ENCODE data around the gene HIPK2.
"Not testable (repeated sequence)": the region's sequence is repeated elsewhere in the genome, so short reads cannot be mapped to it uniquely, and the experiment has no call there.

Gene HIPK2

DNA sequence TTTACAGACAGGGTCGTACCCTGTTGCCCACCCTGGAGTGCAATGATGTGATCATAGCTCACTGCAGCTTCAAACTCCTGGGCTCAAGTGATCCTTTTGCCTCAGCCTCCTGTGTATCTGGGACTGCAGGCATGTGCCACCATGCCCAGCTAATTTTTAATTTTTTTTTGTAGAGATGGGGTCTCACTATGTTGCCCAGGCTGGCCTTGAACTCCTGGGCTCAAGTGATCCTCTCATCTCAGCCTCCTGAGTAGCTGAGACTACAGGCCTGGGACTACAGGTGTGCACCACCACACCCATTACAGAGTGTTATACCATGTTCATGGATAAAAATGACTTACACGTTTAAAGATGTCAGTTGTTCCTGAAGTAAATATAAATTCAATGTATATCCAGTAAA is 166.2 kb downstream of the HIPK2 start:
- not testable (repeated sequence) for DNase-seq

DNA sequence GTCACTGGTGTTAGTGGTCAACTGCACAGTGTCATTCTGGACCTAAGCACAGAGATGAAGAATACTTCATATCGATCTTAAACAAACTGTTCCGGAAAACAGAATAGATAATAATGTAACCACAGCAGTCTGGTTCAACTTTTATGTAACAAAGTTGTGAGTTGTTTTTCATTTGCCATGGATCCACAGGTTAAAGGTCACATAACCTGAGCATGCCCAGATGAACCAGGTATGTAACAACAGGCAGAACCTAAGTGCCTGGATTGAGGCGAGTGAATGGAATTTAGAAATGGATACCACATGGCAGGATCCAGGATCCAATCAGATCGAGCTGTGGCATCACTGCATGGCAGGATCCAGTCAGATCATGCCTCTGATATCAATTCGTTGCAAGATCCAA is 167.2 kb downstream of the HIPK2 start:
- DNase-seq: no peak

DNA sequence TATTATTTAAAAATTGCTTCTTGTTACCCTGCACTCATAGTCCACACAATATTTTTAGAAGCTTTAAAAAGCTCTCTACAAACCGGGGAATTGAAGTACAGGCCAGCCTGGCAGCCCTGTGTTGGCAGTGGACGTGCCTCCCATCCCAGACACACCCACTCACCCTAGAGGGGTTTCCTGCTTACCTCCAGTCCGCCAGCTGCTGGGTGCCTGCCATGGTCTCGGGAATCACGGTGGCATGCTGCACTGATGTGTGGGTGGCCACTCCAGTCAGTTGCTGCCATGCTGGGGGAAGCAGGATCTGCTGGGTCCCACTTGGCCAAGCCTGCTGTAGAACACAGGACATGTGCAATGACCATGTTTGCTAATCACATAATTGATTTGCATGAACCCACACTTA is 173.9 kb downstream of the HIPK2 start:
- DNase-seq: no peak

DNA sequence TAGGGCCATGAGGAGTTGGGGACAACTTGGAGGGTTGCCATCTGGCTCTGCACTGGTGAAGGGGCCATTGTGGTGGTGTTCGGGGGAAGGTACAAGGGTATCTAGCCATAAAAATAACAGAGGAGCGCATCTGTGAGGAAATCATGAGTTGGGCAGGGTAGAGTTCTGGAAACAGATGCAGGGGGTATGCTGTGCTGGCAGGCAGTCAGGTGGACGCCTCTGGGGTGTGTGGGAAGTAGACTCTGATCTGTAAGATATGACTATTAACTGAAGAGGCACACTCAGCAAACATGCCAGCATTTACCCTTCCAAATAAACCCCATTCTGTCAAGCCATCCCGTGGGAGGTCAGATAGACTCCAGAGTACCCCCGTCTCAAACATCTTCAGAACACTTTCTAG is 174.5 kb downstream of the HIPK2 start:
- DNase-seq: no peak

DNA sequence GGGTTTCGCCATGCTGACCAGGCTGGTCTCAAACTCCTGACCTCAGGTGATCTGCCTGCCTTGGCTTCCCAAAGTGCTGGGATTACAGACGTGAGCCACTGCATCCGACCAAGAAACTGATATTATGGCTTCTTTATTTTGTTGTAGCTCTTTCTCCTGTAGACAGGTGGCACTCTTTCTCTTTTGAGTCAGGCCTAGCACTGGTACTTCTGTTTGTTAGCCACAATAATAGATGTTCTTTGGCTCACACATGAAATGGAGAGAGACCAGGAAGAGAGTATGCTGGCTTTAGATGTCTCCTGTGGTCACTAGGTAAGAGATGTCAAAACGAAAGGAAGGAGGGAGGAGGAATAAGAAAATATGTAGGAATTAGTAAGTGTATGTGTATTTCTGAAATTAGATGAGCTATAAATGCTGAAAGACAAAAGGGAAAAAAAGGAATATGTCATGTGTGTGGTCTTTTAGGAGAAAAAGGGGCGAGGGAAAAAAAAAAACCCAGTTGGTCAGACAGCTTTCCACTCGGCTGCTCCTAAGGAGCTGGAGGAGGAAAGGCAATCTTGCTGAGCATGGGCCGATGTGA is 175.6 kb downstream of the HIPK2 start:
- DNase-seq: no peak

DNA sequence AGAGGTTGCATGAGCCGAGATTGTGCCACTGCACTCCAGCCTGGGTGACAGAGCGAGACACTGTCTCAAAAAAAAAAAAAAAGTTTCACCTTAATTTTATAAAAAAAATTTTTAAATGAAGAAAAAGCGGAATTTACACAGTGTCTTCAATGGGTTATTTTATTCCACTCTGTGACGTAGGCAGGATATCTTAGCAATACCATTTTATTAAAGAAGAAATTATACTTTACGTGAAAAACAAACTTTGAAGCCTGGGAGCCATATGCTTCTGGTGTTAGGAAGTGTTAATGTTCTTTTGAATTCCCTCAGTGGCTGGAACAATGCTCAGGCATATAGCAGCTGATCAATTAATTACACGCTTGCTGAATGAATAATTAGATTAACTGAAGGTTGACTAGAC is 176.6 kb downstream of the HIPK2 start:
- DNase-seq: no peak

DNA sequence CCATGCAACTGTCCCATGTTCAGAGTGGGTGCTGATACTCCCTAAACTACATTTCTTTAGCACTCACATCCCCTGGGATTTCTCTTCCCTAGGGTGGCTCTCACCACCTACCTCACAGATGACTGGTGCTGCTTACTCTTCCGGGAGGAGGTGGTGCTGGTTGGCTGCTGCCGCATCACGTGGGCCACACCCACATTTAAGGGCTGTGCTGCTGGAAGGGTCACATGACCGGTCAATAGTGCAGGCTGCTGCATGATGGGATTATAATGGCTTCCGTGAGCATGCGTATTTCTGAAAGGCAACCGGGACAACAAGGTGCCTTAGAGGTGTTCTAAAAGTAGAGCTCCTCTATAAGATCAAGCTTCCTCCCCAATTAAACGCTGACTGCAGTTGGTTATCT is 177.5 kb downstream of the HIPK2 start:
- DNase-seq: no peak

DNA sequence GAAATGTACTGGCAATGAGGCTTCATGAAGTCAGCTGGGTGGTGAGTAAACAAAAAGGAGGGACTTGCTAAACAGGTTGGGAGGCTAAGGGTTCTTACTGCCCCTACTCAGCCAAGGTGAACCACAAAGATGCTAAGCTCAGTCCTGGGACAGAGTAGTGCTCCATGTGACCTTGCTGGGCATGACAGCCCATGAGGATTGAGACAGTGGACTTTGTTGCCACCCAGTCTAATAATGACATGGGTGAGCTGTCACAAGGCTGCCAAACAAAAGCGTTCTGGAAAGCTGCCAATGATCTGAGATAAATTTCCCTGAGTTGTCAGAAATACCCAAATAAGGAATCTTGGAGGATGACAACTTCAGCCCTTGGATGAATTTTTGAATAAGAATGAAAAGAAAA is 179.2 kb downstream of the HIPK2 start:
- DNase-seq: no peak

DNA sequence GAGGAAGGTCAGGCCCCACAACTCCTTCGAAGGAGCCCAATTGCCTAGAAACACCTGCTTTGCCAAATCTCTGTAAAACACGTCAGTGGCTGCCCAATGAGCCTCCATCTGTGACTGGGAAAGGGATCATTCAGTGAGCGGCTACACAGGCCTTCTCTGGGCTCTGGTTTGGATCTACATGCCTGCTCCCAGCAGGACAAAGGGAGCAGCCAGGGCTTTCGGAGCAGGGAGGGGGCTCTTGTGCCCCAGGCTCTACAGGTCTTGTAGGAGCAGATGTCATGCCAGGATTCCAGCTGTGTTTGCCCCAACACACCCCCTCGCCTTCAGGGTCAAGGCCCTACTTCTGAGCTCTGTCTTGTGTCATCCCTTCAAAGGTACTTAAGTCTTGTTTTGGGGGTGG is 180.8 kb downstream of the HIPK2 start:
- no peak for DNase-seq

DNA sequence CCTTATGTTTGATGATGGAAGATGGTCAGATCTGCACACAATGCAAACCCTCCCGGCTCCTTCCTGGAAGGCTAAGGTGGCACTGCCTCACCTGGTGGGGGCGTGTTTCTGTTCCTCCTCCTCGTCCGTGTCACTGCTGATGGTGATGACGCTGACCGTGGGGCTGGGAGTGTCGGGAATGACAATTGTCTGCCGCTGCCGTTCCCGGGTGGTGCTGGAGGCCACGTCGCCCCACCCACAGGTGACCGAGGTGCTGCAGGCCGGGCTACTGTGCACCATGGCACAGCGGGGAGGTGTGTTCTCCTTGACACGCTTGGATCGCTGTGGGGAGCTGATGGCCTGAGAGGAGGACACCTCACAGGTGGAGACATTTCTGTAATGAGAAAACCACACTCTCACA is 181.2 kb downstream of the HIPK2 start:
- no peak for DNase-seq

DNA sequence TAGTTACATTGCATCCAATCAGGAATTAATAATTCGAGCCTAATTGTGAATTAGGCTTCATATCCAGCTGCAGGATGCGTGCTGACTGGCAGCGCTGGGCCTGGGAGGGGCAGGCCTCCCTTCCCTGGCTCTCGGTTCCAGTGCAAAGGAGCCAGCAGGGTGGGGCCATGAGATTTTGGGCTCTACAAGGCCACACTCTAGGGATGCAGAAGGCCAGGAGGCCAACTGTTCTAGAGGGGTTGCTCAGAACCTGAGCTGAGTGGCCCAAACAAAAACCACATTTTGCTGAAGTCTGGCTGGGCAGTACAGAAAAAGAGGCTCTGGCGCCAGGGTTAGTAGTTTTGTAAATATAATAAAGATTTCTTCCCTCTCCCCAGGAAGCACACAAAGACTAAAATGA is 182.0 kb downstream of the HIPK2 start:
- DNase-seq: no peak

DNA sequence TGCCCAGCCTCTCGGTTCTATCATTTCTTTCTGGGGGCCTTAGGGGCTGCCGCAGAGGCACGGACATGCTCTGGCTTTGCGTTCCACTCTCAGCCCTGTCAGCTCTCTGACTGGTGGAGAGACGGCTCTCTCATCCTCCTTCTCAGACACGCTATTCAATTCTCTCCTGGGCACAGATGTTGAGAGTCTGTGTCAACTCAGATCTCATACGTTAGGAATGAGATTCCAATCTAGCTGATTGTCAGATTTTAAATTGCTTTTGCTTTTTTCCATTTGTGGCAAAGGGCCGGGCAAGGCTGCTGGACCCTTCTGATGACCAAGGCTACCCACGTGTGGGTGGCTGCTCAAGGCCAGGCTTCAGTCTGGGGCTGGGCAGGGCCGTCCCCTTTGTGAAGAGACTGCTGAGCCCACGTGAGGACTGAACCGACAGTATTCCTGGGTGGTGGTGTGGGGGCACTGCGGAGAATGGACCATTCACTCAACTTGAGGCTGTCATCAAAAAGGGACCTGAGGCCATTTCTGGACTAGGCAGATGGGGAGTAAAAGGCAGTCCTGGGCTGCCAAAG is 182.8 kb downstream of the HIPK2 start:
- DNase-seq: no peak

DNA sequence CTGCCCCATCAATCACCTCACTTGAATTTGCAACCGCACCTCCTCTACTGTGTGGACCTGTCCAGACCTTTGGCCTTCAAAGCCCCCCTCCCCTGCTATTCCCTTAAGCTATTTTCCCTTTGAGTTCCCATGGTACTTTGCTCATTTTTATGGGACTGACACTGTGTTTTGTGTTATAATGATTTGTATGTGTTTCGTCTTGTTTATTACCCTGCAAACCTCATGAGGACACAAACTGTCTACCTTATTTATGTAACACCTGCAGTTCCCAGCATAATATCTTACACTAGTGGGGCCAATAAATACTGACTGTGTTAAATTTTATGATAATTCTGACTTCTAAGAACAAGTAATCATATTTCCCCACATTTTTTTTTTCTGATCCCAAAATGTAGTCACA is 183.7 kb downstream of the HIPK2 start:
- no peak for DNase-seq

DNA sequence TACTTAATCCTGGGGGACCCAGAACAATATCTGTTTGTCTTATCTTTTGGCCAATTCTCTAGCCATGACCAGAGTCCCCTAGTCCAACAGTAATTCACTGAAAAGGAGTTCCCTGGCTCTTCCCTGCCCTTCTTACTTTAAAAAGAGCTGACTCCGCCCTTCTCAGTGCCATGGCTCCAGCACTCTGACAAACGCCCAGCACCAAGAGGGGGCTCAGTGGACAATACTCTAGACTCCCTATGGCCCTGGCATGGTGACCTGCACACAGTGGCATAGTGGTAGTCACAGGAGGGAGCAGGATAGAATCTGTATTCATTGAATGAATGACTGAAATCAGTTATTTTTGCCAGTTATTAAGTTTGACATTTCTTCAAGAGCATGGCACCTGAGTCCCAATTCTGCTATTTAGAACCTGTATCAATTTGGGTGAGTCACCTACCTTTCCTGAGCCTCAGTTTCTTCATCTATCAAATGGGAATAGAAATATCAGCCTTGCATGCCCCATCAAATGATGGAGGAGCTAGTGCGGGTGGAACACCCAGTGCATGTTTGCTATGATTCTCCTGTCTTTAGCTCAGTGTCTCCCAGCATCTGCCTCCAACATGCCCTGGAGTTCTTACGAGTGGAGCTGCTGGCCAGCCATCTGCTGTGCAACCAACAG is 184.9 kb downstream of the HIPK2 start:
- DNase-seq: no peak

DNA sequence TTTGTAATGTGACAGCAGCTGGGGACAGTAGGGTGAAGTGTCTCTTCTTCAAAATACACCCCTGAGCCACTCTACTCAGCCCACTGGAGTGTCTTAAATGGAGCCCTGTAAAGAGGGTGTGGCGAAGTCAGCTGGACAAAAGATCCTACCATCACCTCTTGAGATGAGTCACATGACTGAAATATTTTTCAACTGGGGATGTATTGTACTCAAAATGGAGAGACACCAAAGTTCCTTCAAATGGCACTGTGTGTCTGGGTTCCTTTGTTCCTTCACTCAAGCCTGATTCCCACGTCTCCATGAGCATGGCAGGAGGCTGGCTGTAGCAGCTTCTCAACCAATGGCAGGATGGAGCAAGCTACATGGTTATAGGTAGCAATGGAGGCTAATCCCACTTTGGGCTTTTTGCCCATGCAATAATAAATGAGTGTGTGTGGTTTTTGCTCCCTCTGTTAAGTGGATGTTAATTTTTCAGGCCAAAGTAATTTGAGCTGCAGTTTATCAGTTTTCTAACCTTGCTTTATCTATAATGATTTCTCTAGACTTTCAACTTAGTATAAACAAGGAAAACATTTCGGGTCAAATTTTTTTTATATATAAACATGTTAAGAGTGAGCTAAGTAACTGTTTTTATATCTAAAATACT is 186.1 kb downstream of the HIPK2 start:
- no peak for DNase-seq

DNA sequence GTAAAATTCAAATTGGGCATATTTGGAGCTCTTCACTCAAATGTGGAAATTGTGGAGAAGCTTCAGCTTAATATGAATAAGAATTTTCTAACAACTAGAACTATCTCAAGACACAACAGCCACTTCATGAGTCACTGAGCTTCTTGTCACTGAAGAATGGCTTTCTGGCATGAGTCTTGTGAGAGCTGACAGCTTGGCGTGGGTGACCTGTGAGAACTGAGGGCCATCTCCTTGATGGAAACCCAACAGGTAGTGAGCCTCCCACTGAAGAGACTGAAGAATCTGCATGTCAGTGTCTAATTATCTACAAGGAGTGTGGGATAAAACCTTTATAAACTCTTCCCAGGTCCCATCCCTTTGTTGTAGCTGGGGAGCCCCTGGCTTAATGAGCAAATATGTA is 188.3 kb downstream of the HIPK2 start:
- no peak for DNase-seq

DNA sequence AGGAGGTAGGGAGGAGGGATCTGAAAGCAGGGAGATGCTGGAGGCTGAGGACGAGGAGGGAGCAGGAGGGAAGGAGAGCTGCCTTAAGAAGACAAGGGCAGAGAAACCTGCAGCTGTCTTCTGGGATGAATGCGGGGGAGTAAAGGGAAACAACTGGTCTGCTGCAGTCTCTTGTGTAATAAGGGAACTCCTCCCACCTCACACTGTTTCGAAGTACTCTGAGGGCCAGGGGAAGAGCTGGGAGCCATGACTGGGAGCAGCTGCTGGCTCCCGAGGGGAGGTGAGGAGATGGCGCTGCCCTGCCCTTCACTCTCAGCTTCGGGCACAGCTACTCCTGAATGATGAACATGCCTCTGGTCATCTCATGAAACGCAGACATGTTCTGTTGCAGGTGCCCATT is 189.2 kb downstream of the HIPK2 start:
- DNase-seq: no peak

DNA sequence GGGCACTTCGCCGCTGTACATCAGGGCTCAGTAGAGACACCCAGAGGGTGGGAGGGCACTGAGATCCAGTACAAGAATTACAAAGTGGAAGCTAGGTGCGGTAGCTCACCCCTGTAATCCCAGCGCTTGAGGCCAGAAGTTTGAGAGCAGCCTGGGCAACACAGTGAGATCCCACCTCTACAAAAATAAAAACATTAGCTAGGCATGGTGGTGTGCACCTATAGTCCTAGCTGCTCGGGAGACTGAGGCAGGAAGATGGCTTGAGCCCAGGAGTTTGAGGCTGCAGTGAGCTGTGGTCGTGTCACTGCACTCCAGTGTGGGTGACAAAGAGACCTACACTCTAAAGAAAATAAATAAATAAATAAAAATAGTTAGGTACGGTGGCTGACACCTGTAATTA is 190.3 kb downstream of the HIPK2 start:
- no peak for DNase-seq

DNA sequence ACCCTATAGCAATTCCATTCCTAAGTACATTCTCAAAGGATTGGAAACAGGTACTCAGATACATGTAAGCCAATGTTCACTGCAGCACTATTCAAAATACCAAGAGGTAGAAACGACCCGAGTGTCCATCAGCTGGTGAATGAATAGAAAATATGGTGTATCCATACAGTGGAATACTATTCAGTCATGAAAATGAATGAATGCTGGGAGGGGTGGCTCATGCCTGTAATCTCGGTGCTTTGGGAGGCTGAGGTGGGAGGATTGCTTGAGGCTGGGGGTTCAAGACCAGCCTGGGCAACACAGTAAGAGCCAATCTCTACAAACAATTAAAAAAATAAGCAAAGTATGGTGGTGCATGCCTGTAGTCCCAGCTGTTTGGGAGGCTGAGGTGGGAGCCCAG is 191.5 kb downstream of the HIPK2 start:
- DNase-seq: no peak

DNA sequence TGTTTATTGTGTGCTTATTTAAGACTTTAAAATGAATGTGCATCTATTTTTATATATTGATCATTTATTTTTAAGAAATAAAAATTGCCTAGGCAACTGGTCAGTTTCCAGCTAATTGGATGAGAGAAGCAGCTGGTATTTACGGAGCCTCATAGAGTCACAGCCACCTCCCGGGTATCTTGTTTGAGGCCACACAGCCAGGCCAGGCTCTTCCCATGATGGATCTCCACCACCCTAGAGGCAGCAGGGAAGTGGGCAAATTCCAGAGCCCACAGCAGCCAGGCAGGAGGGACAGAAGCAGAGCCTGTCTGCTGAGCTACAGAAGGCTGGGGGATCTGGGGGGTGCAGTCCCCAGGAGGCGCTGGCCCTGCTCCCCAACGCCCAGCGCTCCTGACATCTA is 192.8 kb downstream of the HIPK2 start:
- DNase-seq: no peak

DNA sequence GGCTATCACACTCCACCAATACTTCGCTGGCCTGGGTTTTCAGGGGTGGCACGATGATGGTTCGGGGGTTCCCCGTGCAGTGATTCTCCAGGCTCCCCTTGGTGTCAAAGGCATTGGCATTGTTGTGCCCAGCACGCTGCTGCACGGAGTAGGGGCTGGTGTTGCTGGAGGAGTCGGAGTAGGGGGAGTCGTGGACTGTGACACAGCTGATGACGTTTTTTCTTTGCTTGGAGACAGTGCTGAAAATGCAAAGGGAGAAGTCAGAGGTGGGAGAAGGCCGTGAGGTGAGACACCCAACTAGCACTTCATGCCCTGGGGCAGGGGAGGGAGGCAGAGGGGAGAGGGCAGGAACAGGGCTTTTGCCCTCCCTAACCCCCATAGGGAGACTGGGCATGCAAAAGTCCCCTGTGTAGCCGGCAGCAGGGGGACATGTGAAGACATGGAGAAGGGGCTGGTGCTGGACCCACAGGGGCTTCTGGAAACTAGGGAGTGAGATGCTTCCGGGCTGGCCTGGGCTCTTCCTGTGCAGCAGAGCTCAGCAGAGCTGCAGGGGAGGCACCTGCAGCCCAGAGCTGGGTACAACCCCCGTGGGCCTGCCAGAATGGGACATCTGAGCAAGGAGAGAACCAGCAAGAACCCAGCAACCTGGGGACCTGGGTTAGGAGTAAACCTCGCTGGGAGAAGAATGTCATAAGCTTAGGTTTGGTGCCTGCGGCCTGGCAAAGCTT is 193.8 kb downstream of the HIPK2 start:
- DNase-seq: no peak

DNA sequence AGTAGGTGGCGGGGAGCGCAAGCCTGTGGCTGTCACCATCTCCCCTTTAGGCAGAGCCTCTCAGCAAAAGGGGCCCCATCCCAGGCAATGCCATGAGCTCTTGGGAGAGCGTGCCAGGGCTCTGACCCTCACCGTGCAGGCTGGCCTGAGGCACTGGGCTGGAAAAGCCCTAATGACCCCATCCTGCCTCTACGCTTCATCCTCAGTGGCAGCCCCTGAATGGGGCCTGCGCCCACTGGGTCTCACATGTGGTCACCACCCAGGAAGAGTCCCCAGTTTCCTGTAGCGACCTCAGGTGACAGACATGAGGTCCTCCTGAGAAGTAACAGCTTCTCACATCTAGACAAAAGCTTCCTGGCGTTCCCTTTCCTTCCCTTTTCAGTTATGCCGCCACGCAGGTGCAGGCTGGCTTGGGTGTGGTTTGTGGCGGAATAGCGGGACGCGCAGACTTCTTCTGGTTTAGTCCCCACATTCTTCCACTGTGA is 195.1 kb downstream of the HIPK2 start:
- no peak for DNase-seq

DNA sequence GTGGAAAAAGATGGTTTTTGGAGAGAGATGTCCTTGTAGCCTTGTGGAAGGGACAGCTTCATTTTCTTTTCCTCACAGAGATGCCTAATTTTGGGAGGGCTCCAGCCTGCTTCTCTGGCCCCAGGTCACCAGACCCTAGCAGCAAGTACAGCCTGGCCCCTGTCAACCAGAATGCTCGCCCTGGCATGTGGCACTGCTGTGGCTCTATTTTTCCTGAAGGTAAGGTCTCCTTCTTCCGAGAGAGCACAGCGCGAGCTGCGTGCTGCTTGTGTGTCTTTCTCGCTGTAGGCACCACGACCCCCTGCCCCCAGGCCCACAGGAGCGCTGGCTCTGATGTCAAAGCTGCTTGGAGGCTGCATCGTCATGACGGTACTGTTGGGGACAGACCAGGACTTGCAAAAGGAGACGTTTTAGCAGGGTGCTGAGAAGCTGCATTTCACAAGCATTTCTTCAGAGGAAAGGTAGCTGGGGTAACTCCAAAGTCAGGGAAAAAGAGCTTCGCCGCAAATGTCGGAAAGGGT is 195.6 kb downstream of the HIPK2 start:
- DNase-seq: no peak
